GM19452 (cell line): ENCODE results near the gene SRRM4.
"Not testable (repeated sequence)": the region's sequence is repeated elsewhere in the genome, so short reads cannot be mapped to it uniquely, and the experiment has no call there.

Experiments
- ATAC-seq: cut with Tn5 transposase; IDR thresholded peaks from one replicate; pipeline ENCODE4 v1.9.1; 2021; ENCODE audit not compliant: unreplicated experiment

The SRRM4 gene

GRCh38 chr12:119068129-119068856 is 87.0 kb downstream of the SRRM4 start:
- ATAC-seq: no peak

GRCh38 chr12:119069147-119069642 is 87.9 kb downstream of the SRRM4 start:
- ATAC-seq: no peak

GRCh38 chr12:119071176-119071575 is 89.8 kb downstream of the SRRM4 start:
- no peak for ATAC-seq

- no peak for ATAC-seq
Measured at GRCh38 chr12:119071638-119072231, 90.4 kb downstream of the SRRM4 start.

GRCh38 chr12:119072440-119072839 is 91.1 kb downstream of the SRRM4 start:
- no peak for ATAC-seq

GRCh38 chr12:119075222-119075787 is 94.0 kb downstream of the SRRM4 start:
- no peak for ATAC-seq

GRCh38 chr12:119075918-119076317 is 94.6 kb downstream of the SRRM4 start:
- no peak for ATAC-seq

GRCh38 chr12:119079530-119079929 is 98.2 kb downstream of the SRRM4 start:
- no peak for ATAC-seq

- no peak for ATAC-seq
Measured at GRCh38 chr12:119082016-119082415, 100.7 kb downstream of the SRRM4 start.

GRCh38 chr12:119082496-119082895 is 101.2 kb downstream of the SRRM4 start:
- no peak for ATAC-seq

- ATAC-seq: no peak
Measured at GRCh38 chr12:119088685-119089379, 107.5 kb downstream of the SRRM4 start.

GRCh38 chr12:119089380-119090013 is 108.2 kb downstream of the SRRM4 start:
- ATAC-seq: no peak

- no peak for ATAC-seq
Measured at GRCh38 chr12:119090276-119090675, 108.9 kb downstream of the SRRM4 start.

GRCh38 chr12:119090865-119091264 is 109.5 kb downstream of the SRRM4 start:
- no peak for ATAC-seq

GRCh38 chr12:119096429-119097202 is 115.3 kb downstream of the SRRM4 start:
- ATAC-seq: no peak

GRCh38 chr12:119100933-119101332 is 119.6 kb downstream of the SRRM4 start:
- ATAC-seq: no peak

- ATAC-seq: no peak
Measured at GRCh38 chr12:119102274-119102673, 120.9 kb downstream of the SRRM4 start.

- no peak for ATAC-seq
Measured at GRCh38 chr12:119102714-119103113, 121.4 kb downstream of the SRRM4 start.

- ATAC-seq: not testable (repeated sequence)
Measured at GRCh38 chr12:119104969-119105368, 123.6 kb downstream of the SRRM4 start.

- no peak for ATAC-seq
Measured at GRCh38 chr12:119113496-119113986, 132.2 kb downstream of the SRRM4 start.
